Suprapubic skin (tissue), 4 donors: Measurements from ENCODE around the gene XRCC5. TPM values are rescaled to one million over a fixed set of nuclear protein-coding genes. Genes with fewer than 3 reads are reported as not detected.

ENCODE experiments used
- DNase-seq, 2 donors: peaks; one replicate each; pipeline ENCODE4 v3.0.0-alpha.2; 2019; ENCODE audit warnings: low spot score in 2 of 2
- H3K27ac ChIP-seq: fragments of 200-600 bp; sonication (generic); one replicate; pipeline ENCODE4 v1.5.1; 2019
- H3K27me3 ChIP-seq: fragments of 200-600 bp; sonication (generic); one replicate; pipeline ENCODE4 v1.5.1; 2019
- H3K36me3 ChIP-seq: fragments of 200-600 bp; sonication (generic); one replicate; pipeline ENCODE4 v1.5.1; 2019
- H3K4me1 ChIP-seq: fragments of 200-600 bp; sonication (generic); one replicate; pipeline ENCODE4 v1.5.1; 2019
- H3K4me3 ChIP-seq: fragments of 200-600 bp; sonication (generic); one replicate; pipeline ENCODE4 v1.5.1; 2019; ENCODE audit warnings: mild to moderate bottlenecking
- H3K9me3 ChIP-seq: fragments of 200-600 bp; sonication (generic); one replicate; pipeline ENCODE4 v1.5.1; 2019
- CTCF ChIP-seq, 2 donors: fragments of 200-600 bp in 1 of 2; fragments of 450-650 bp in 1 of 2; sonication (generic) in 1 of 2; IDR thresholded peaks; one replicate each; pipeline ENCODE4 v1.5.1; 2016 to 2019; ENCODE audit warnings: antibody characterized with exemption in 2 of 2, mild to moderate bottlenecking in 1 of 2, moderate library complexity in 1 of 2
- EP300 ChIP-seq: sonication (generic); formaldehyde crosslinking; IDR thresholded peaks from one replicate; pipeline ENCODE4 v1.6.1; 2017; ENCODE audit warnings: antibody characterized with exemption
- POLR2A ChIP-seq, 2 donors: fragments of 450-650 bp; IDR thresholded peaks; one replicate each; pipeline ENCODE4 v1.6.1; 2017; ENCODE audit warnings: antibody characterized with exemption in 2 of 2, mild to moderate bottlenecking in 2 of 2, moderate library complexity in 2 of 2
- POLR2AphosphoS5 ChIP-seq, 3 donors: sonication (generic); formaldehyde crosslinking; IDR thresholded peaks; one replicate each; pipeline ENCODE4 v1.6.1; 2017; ENCODE audit warnings: antibody characterized with exemption in 3 of 3
- WGBS: methylation state at CpG from one replicate; pipeline ENCODE4 v1.1.5; 2018; 5-methylcytosine and 5-hydroxymethylcytosine counted together
- total RNA-seq, 4 donors: library from RNA; depleted of rRNA; stranded (reverse); fragments of >200 nt; gene quantifications; one replicate each; pipeline ENCODE4 v1.1.0, GENCODE V29; 2016

The XRCC5 gene
- total RNA-seq, 4 donors from 2014 or later: 122 to 153 (median 136) TPM

DNA sequence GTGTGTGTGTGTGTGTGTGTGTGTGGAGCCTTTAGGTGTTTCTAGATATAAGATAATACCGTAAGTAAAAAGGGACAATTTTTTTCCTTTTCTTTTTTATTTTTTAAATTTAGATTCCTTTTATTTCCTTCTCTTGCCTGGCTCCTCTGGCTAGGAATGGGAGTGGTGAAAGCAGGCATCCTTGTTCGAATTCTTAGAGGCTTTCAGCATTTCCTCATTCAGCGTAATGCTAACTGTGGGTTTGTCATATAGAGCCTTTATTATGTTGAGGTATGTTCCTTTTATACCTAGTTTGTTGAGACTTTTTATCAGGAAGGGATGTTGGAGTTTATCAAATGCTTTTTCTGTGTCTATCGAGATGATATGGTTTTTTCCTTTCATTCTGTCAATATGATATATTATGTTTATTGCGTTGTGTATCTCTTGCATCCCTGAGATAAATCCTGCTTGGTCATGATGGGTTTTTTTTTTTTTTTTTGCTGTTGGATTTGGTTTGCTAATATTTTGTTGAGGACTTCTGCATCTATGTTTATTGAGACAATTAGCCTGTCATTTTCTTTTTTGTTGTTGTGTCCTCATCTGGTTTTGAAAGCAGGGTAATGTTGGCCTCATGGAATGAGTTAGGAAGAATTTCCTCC is 120.2 kb downstream of the XRCC5 start:
- no peak for DNase-seq
- H3K4me3 ChIP-seq: no peak overlapping the region
- H3K4me1 ChIP-seq: no peaks in the 10 kb centered on the region
- no peak for TF ChIP-seq POLR2AphosphoS5 (IDR thresholded peaks at IDR 0.05)
- TF ChIP-seq CTCF (IDR thresholded peaks at IDR 0.05): no peak
- no peak for TF ChIP-seq POLR2A (IDR thresholded peaks at IDR 0.05)
- no peak for TF ChIP-seq EP300
- H3K27me3 ChIP-seq: no peaks in the 10 kb centered on the region
- no peaks in the 10 kb centered on the region for H3K9me3 ChIP-seq
- H3K27ac ChIP-seq: no peak overlapping the region
- no peaks in the 10 kb centered on the region for H3K36me3 ChIP-seq
- WGBS: 86% methylated on average over 5 of the region's 5 CpGs

- no peak for TF ChIP-seq CTCF (IDR thresholded peaks at IDR 0.05)
- no peak for TF ChIP-seq EP300
- no peak for DNase-seq
- H3K36me3 ChIP-seq: no peaks in the 10 kb centered on the region
- H3K4me3 ChIP-seq: no peak overlapping the region
- no peak overlapping the region for H3K27ac ChIP-seq
- H3K27me3 ChIP-seq: no peaks in the 10 kb centered on the region
- H3K9me3 ChIP-seq: no peaks in the 10 kb centered on the region
- no peaks in the 10 kb centered on the region for H3K4me1 ChIP-seq
- 83% methylated on average over 1 of the region's 1 CpG for WGBS
These were observed 122.7 kb downstream of the XRCC5 start for GRCh38 chr2:216231867-216232266.

- Histone ChIP-seq H3K36me3 (no peaks in the 10 kb centered on the region), H3K27me3 (no peaks in the 10 kb centered on the region), H3K4me3 (no peak overlapping the region), H3K9me3 (no peaks in the 10 kb centered on the region), H3K27ac (no peak overlapping the region), H3K4me1 (no peaks in the 10 kb centered on the region)
- DNase-seq: no peak
- 86% methylated on average over 1 of the region's 1 CpG for WGBS
- TF ChIP-seq POLR2A (IDR thresholded peaks at IDR 0.05) (no peak), POLR2AphosphoS5 (IDR thresholded peaks at IDR 0.05) (no peak), CTCF (IDR thresholded peaks at IDR 0.05) (no peak), EP300 (no peak)
These were observed 123.6 kb downstream of the XRCC5 start for GRCh38 chr2:216232721-216233120.

DNA sequence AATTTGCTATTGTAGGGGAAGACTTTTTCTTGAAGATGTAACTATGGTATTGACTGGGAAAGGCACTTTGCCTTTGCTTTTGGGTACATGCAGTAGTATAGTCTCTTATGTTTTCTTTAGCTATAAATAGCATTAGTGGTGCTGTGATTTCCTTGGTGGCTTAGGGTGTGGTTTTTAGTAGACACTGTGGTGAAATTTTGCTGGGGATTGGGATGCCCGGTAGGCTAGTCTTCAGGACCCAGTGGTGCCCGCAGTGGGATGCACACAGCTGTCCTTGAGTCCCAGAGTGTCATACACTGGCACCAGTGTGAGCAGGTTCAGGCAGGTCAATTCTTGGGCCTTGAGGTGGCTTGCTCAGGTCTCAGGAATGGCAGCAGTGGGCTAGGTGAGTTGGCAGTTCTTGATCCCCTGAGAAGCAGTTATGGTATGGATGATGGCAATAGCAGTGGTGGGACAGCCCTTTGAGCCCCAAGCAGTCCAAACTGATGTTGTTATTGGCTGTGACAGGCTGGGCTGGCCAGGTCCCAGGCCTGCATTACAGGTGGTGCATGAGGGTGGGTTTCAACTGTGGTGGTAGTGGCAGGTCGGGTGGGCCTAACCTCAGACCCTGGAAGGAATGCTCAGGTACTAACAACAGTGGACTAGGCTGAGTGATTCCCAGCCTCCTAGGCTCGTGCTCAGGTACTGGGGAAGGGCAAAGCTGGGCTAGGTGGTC is 124.3 kb downstream of the XRCC5 start:
- Histone ChIP-seq H3K27ac (no peak overlapping the region), H3K27me3 (no peaks in the 10 kb centered on the region), H3K4me3 (no peak overlapping the region), H3K4me1 (no peaks in the 10 kb centered on the region), H3K9me3 (no peaks in the 10 kb centered on the region), H3K36me3 (no peaks in the 10 kb centered on the region)
- 90% methylated on average over 4 of the region's 4 CpGs for WGBS
- DNase-seq: no peak
- TF ChIP-seq CTCF (IDR thresholded peaks at IDR 0.05) (no peak), POLR2A (IDR thresholded peaks at IDR 0.05) (no peak), POLR2AphosphoS5 (IDR thresholded peaks at IDR 0.05) (no peak), EP300 (no peak)

- H3K4me3 ChIP-seq: no peak overlapping the region
- no peak overlapping the region for H3K27ac ChIP-seq
- no peaks in the 10 kb centered on the region for H3K36me3 ChIP-seq
- 100% methylated on average over 2 of the region's 3 CpGs for WGBS
- TF ChIP-seq EP300 (no peak), POLR2A (IDR thresholded peaks at IDR 0.05) (no peak), POLR2AphosphoS5 (IDR thresholded peaks at IDR 0.05) (no peak), CTCF (IDR thresholded peaks at IDR 0.05) (no peak)
- no peak for DNase-seq
- H3K27me3 ChIP-seq: no peaks in the 10 kb centered on the region
- H3K9me3 ChIP-seq: no peaks in the 10 kb centered on the region
- H3K4me1 ChIP-seq: no peaks in the 10 kb centered on the region
These were observed 125.0 kb downstream of the XRCC5 start for GRCh38 chr2:216234106-216234505.
